ENCODE data around the gene LDB3. TPM values are rescaled to one million over a fixed set of nuclear protein-coding genes. Genes with fewer than 3 reads are reported as not detected.

The LDB3 gene
- polyA plus RNA-seq, 1 donor (not counting 4 experiments of a cell fraction or from before 2014, with no cell fraction given): 0.01 TPM

- DNase-seq (ENCODE audit: low read depth, low spot score) (no peak), FAIRE-seq (no peak)
- Histone ChIP-seq H3K9me3 (ENCODE audit: control insufficient read depth, low read depth, low read length) (no peaks in the 10 kb centered on the region), H3K36me3 (ENCODE audit: control insufficient read depth in 2 of 2, extremely low read depth in 1 of 2, insufficient read depth in 2 of 2, low read length in 2 of 2) (no peaks in the 10 kb centered on the region), H3K4me1 (ENCODE audit: control insufficient read depth, extremely low read depth, insufficient read depth, low read length) (no peaks in the 10 kb centered on the region), H4K20me1 (ENCODE audit: control insufficient read depth, extremely low read depth, insufficient read depth, low read length) (no peaks in the 10 kb centered on the region), H3K9me1 (ENCODE audit: control insufficient read depth, extremely low read depth, insufficient read depth, low read length) (no peaks in the 10 kb centered on the region), H3K27ac (ENCODE audit: control insufficient read depth, insufficient read depth, low read length) (no peak overlapping the region), H3K4me2 (ENCODE audit: control insufficient read depth, extremely low read depth, insufficient read depth, low read depth, low read length) (no peak overlapping the region), H3K9ac (ENCODE audit: control insufficient read depth, extremely low read depth, insufficient read depth, low read length) (no peak overlapping the region), H3K27me3 (ENCODE audit: control insufficient read depth, extremely low read depth, insufficient read depth, low read length) (no peaks in the 10 kb centered on the region), H3K4me3 (ENCODE audit: control insufficient read depth in 2 of 3, extremely low read depth in 1 of 3, insufficient read depth in 2 of 3, low read depth in 1 of 3, low read length in 3 of 3) (no peak overlapping the region), H3K79me2 (ENCODE audit: control insufficient read depth, insufficient read depth, low read length) (no peaks in the 10 kb centered on the region), H2AFZ (ENCODE audit: control insufficient read depth, low read length) (no peak overlapping the region)
- no peak for TF ChIP-seq CTCF (optimal IDR thresholded peaks at IDR 0.05 in 1 of 3, IDR thresholded peaks at IDR 0.05 in 1 of 3, conservative IDR thresholded peaks at IDR 0.05 in 1 of 3; ENCODE audit: extremely low read depth in 1 of 3, insufficient read depth in 2 of 3, low read length in 3 of 3)
- dilution Hi-C loops (cut with MboI; ENCODE audit: extremely low pct_ligation_motif_present, low sequenced_read_pairs): no loop called here
These were observed 34.9 kb downstream of the LDB3 start for GRCh38 chr10:86703176-86703575.

GRCh38 chr10:86705139-86705538, 36.8 kb downstream of the LDB3 start:
- H2AFZ ChIP-seq (ENCODE audit: control insufficient read depth, low read length): no peak overlapping the region
- DNase-seq (ENCODE audit: low read depth, low spot score) (no peak), FAIRE-seq (no peak)
- dilution Hi-C loops (cut with MboI; ENCODE audit: extremely low pct_ligation_motif_present, low sequenced_read_pairs): no loop called here
- no peak overlapping the region for H3K9ac ChIP-seq (ENCODE audit: control insufficient read depth, extremely low read depth, insufficient read depth, low read length)
- no peaks in the 10 kb centered on the region for H4K20me1 ChIP-seq (ENCODE audit: control insufficient read depth, extremely low read depth, insufficient read depth, low read length)
- no peaks in the 10 kb centered on the region for H3K36me3 ChIP-seq (ENCODE audit: control insufficient read depth in 2 of 2, extremely low read depth in 1 of 2, insufficient read depth in 2 of 2, low read length in 2 of 2)
- H3K27ac ChIP-seq (ENCODE audit: control insufficient read depth, insufficient read depth, low read length): no peak overlapping the region
- no peaks in the 10 kb centered on the region for H3K9me3 ChIP-seq (ENCODE audit: control insufficient read depth, low read depth, low read length)
- no peaks in the 10 kb centered on the region for H3K79me2 ChIP-seq (ENCODE audit: control insufficient read depth, insufficient read depth, low read length)
- no peak overlapping the region for H3K4me2 ChIP-seq (ENCODE audit: control insufficient read depth, extremely low read depth, insufficient read depth, low read depth, low read length)
- TF ChIP-seq CTCF (optimal IDR thresholded peaks at IDR 0.05 in 1 of 3, IDR thresholded peaks at IDR 0.05 in 1 of 3, conservative IDR thresholded peaks at IDR 0.05 in 1 of 3; ENCODE audit: extremely low read depth in 1 of 3, insufficient read depth in 2 of 3, low read length in 3 of 3): no peak
- TF ChIP-seq EZH2 (IDR thresholded peaks at IDR 0.05; ENCODE audit: low read length): no peak
- no peaks in the 10 kb centered on the region for H3K4me1 ChIP-seq (ENCODE audit: control insufficient read depth, extremely low read depth, insufficient read depth, low read length)
- H3K4me3 ChIP-seq (ENCODE audit: control insufficient read depth in 2 of 3, extremely low read depth in 1 of 3, insufficient read depth in 2 of 3, low read depth in 1 of 3, low read length in 3 of 3): no peak overlapping the region
- H3K27me3 ChIP-seq (ENCODE audit: control insufficient read depth, extremely low read depth, insufficient read depth, low read length): no peaks in the 10 kb centered on the region
- H3K9me1 ChIP-seq (ENCODE audit: control insufficient read depth, extremely low read depth, insufficient read depth, low read length): no peaks in the 10 kb centered on the region

Measured in keratinocyte (primary cell).